CD4-positive, alpha-beta T cell treated with Interleukin-21 for 1 hour (primary cell): ENCODE measurements around the gene DIO1.
"Not testable (repeated sequence)": the region's sequence is repeated elsewhere in the genome, so short reads cannot be mapped to it uniquely, and the experiment has no call there.

Source experiments
- DNase-seq: peaks from one replicate; pipeline ENCODE4 v3.0.0-alpha.2; 2020

The DIO1 gene

DNA sequence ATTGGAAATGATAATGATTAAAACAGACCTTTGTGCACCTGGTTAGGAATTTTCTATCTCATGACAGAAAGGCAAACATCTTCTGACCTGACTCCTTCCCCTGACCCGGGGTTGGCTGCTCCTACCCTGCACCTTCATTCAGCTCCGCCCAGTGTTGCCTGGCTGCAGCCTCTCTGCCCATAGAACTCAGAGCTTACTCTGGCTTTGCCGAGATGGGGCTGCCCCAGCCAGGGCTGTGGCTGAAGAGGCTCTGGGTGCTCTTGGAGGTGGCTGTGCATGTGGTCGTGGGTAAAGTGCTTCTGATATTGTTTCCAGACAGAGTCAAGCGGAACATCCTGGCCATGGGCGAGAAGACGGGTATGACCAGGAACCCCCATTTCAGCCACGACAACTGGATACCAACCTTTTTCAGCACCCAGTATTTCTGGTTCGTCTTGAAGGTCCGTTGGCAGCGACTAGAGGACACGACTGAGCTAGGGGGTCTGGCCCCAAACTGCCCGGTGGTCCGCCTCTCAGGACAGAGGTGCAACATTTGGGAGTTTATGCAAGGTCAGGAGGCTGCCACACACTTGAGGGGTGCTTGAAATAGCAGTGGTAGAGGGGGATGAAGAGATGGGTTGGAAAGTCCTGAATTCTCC, at the start of gene DIO1:
TSS of gene DIO1 (plus strand) at position 189 of the 638 bp plus-strand sequence. CDS start at position 213, 24 bp downstream.
- no peak for DNase-seq

DNA sequence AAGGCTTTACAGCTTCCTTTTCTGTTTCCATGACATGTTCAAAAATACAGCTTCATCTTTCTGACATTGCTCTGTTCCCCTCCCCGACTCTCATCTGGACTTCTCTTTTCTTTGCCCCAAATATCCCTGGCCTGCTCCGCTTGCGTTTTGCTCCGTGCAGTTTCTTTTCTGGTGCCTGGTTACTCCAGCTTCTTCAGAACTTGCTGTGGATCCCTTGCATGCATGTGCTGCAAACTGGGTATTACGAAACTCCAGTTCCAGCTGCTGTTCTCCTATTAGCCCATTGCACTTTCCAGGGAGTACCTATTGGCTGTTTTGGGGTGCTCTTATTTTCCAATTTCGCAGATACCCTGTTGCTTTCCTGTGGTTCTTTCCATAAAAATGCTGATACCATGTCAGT, 46.0 kb upstream of the DIO1 start:
- no peak for DNase-seq

DNA sequence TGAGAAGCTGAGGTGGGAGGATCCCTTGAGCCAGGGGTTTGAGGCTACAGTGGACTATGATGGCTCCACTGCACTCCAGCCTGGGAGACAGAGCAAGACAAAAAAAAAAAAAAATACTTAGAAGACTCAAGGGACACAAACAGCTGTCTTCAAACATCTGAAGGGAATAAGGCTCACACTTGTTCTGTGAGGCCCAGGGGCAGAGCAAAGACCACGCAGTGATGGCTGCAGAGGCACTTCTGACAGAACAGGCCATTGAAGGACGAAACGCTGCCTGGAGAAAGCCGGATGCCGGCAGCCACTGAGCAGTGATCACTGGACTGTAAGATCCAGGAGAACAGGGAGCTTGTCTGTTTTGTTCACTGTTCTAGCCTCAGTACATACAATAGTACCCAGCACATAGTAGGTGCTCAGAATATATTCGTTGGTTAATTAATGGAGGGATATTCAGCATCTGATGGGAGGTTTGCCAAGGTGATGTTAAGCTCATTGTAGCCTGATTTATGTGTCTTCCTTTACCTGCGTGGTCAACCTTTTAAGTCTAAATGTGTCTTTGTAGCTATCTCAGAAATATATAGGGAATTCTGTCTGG, 43.8 kb upstream of the DIO1 start:
- no peak for DNase-seq

DNA sequence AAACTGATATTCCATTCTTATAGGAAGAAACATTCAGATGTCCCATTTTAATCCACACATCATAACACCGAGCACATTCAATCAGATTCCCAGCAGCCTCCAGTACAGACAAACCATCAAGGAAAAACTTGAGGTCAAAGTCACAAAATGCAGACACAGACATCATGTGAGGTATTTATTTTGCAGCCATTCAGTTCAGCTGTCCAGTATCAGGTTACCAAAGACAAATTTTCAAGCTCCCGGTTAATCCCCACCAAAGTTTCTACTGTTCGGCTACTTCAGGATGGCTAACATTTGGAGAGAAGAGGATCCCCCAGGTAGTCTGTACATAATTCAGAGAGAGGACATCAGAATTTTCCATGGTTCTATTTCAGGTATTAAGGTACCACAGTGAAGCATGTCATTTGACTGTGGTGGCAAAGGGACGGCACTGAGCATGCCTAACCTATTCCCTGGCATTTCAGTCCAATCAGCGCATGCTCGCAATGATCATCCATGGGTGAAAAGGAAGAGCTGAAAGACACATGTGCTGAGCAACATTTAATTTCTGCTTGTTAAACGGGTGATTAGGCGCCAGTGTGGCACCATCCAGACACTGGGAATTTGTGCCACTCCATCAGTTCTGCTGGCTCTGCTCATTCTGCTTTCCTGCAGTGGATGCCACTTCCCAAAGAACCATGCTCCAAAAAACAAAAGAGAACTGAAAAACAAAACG, 42.3 kb upstream of the DIO1 start:
- DNase-seq, result no peak

DNA sequence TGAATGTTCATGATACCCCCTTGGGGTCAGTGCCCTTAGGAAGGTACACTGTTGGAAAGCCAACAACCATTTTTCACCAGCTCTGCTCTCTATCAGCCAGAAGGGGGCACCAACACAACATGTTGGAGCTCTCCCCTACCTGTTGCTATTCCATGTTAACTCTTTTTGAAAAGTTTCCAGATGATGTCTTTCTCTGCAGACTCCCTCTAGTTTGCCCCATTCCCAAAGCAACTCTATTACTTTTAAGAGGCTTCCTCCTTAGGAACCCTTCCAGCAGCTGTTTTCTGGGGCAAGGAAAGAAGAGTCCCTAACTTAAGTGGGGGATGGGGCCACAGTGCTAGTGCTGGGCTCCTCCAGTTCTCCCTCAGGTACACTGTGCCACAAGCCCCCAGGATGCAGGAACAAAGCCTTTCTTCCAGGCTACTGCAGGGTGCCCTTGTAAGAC, 33.0 kb upstream of the DIO1 start:
- peak; percentile 61 for DNase-seq

DNA sequence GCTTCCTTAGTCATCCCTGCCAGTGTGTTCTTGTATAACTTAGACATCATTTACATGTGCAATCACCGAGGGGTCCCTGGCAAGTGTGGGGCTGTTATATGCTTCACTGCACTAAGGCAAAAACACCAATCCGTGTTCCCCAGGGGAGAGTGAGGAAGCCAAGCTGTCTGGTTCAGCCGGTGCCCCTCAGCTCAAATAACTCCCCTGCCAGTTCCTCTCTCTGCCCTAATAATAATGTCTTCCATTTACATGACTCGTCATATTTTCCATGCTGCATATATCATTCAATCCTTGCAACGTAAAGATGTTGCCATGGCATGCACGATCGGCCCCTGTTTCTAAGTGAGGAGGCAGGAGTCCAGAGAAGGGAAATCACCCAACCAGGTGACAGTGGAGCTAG, 31.5 kb upstream of the DIO1 start:
- DNase-seq, result no peak

DNA sequence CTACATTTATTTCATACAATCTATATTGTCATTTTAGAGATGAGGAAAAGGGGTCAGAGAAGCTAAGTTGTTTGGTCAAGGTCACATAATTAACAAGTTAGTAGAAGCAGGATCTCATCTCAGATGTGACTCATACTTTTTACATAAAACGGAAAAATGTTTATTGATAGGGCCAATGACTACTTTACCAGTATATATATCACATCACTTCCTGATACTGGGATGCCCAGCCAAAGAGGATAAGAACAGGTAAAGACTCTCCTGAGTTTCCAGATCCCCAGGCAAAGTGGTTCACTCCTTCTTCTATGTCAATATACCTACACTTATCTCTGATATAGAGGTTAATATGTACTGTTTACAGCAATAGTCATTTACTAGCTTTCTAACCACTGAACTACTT, 25.4 kb upstream of the DIO1 start:
- no peak for DNase-seq

DNA sequence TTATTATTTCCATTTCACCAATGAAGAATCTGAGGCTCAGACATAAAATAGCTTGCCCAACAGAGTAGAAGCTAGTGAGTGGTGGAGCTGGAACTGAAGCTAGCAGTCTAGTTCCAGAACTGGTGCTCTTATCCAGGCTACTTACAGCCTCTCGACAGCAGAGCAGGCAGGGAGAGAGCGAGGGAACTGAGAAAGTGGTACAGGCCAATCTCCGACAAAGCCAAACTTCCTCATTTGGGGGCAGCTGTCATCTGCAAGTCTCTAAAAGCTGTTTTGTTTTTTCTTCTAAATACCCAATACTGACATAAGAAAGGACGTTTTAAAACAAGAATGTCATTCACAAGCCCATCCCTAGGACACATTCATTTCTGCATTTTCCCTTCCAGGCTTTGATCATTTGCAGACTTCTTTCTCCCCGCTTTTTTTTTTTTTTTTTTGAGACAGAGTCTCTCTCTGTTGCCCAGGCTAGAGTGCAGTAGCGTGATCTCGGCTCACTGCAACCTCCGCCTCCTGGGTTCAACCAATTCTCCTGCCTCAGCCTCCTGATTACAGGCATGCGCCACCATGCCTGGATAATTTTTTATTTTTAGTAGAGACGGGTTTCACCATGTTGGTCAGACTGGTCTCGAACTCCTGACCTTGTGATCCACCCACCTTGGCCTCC, 24.4 kb upstream of the DIO1 start:
- DNase-seq, result no peak

DNA sequence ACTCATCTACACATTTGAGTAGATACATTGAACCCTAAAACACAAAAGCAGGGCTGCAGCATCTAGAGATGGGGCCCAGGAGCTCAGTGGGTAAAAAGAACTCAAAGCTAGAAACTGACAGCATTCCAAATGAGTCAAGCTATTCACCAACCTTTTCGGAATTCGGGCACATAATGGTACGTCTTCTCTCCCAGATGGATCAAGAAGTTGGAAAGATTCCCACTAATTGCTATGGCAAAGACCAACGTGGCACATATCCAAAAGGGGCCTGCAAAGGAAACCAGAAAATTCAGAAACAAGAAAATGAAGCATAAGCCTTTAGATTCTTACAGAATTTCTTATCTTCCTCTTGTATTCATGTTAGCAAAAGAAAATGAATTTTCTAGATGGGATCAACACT, 22.8 kb upstream of the DIO1 start:
- no peak for DNase-seq

DNA sequence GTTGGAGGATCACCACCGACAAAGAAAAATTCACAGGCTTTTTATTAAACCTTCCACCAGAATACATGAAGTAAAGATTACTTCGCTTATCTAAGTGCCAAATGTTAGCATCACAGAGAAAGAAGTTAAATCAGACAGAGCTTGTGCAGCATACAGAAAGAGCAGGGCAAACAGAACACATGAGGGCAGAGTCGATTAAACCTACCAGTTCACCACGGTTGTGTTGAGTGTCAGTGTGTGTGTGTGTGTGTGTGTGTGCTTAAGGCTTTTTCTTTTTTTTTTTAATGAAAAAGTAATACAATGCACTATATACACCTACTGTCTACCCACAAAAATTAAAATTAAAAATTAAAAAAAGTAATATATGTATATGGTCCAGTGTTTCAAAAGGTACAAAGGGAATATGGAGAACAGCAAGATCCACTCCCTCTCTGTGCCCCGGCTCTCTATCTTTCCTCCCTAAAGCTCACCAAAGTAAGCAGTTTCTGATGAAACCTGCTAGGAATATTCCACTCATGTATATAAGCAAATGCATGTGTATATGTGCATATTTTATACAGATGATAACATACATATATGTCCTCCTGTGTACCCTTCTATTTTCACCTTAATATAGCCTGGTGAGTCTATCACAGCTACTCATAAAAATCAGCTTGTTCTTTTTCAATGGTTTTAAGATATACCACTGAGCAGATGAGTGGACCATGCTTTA, 22.1 kb upstream of the DIO1 start:
- DNase-seq, result no peak

DNA sequence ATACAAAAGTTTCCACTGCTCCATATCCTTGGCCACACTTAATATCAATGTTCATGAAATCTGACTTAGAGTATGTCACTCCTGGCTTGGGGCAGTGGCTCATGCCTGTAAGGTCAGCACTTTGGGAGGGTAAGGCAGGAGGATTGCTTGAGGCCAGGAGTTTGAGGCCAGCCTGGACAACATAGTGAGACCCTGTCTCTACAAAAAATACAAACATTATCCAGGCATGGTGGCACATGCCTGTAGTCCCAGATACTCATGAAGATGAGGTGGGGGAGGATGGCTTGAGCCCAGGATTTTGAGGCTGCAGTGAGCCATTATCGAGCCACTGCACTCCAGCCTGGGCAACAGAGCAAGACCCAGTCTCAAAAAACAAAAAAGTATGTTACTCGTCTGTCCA, 18.8 kb upstream of the DIO1 start:
- DNase-seq, result not testable (repeated sequence)

DNA sequence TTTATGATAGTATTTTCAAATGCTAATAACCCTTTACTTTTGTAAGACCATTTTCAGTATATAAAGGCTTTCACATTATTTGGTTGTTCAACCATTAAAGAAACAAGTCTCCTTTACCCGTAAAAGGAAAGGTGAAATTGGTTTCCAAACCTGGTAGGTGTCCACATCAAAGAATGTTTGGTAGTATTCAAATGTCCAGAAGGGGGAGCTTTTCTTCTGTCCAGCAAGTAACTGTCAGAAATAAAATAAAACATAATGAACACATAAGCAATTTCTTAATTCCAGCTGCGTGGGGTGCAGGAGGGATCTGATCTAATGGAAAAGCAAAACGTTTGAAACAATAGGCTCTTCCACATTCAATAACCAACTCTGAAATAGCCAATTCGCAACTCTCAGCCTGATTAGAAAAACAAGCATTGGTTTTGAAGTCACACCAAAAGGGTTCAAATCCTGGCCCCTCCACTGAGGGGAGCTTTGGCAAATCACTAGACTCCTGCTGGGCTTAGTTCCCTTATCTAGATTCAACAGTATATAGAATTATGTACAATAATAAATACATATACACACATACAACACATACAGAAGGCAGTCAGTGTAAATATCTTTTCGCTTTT, 15.4 kb upstream of the DIO1 start:
- DNase-seq, result peak; percentile 51

DNA sequence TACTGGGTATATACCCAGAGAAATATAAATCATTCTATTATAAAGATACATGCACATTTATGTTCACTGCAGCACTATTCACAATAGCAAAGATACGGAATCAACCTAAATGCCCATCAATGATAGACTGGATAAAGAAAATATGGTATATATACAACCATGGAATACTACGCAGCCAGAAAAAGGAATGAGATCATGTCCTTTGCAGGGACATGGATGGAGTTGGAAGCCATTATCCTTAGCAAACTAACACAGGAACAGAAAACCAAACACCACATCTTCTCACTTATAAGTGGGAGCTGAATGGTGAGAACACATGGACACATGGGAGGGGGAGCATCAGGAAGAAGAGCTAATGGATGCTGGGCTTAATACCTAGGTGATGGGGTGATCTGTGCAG, 12.1 kb upstream of the DIO1 start:
- not testable (repeated sequence) for DNase-seq

DNA sequence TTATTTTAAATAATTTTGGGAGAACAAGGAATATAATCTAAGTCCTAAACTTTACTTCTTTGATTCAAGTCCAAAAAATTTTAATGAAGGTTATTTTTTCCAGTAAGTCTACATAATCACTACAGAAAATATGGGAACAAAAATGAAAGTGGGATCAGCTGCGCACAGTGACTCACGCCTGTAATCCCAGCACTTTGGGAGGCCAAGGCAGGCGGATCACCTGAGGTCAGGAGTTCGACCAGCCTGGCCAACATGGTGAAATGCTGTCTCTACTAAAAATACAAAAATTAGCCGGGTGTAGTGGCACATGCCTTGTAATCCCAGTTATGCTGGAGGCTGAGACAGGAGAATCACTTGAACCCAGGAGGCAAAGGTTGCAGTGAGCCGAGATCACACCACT, 10.4 kb upstream of the DIO1 start:
- DNase-seq, result not testable (repeated sequence)

DNA sequence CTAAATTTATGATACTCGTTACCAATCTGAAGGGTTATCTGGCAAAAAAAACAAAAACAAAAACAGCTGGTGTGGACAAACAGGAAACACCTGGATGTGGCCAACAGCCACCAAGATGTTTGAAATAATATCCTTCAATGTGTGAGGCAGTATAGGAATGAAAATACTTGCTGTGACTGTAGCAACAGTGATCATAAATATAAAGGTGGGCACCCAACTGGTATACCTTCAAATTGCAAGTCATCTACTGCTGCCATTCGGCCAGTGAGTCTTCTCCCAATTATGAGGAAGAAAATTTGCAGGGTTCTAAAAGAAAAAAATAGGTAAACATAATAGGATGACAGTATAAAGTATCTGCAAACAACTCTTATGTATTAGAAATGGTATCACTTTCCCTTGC, 5.3 kb upstream of the DIO1 start:
- DNase-seq, result no peak

DNA sequence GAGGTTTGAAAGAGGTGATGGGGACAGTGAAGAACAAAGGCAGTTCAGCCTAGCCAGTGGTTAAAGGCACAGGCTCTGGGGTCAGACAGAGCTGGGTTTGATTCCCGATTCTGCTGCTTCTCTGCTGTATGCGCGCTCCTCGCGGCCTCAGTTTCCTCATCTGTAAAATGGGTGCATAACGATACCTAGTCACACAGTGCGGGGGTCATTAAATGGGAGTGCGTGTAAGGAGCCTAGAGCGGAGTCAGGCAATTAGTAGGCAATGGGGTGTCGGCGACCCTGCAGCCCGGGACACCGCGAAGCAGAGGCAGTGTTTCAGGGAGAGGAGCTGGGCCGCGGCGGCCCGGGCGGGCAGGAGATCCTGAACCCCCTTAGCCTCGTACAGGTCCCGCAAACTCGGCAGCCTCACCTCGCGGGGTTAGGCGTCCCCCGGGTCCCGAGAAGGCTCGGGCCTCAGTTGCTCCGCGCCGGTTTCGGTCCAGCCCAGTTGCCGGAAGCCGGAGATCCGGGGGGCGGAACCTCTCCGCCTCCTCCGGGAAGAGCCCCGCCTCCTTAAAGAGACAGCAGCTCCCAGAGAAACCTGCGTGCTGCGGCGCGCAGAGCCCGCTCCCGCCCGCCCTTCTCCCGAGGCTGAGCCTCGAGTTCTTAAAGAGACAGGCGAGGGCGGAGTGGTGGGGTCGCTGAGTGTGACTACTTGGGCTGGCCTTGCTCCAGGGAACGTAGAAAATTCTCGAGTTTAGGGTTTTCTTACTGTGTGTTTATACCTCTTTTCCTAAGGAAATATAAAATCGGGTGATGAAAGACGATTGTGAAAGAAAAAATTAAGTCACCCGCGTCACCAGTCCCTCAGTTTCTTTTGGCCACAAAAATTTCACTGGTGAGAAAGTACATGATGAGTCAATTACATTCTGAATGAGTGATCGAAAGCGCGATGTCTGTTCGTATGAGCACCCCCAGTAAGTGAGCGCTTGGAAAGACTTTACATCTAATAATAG, 4.4 kb upstream of the DIO1 start, which contains the start of gene YIPF1:
TSS of gene YIPF1 (minus strand) at position 494 of the 995 bp plus-strand sequence. CDS start 860 bp downstream, outside the sequence.
- DNase-seq, result peak; percentile 89

DNA sequence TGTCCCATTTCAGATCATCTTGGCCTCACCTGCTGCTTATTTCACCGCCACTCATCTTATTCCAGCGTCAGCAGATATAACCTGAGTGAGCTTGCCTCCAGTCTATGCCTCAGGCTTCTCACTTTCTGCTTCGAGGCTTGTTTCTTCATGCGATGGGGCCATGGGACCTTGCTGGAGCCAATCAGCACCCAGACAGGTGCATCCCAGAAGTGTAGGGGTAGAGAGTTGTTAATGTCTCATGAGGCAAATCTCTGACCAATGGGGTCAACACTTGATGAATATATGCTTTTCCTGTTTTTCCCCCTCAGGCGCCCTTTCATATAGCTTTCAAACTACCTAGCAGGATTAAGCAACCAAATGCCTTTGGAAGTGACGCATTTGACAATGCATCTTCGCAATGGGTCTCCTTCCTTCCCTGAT, 3.5 kb upstream of the DIO1 start:
- DNase-seq, result no peak

DNA sequence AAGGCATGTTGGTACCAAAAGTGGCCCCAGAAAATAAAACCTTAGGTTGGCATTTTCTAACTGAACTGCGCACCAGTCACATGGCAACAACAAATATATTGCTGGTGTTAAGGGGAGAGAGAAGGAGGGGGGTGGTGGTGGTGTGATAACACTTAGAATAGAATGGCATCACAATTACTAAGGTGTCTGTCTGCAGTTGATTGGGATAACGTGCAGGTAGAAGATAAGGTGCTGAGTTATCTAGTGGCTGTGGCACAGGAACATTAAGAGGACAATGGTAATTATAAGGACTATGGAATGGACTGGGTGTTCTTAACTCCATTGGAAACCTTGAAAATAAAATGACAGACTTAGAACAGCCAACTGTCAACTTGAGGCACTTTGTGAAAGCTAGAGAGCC, 3.0 kb upstream of the DIO1 start:
- no peak for DNase-seq

DNA sequence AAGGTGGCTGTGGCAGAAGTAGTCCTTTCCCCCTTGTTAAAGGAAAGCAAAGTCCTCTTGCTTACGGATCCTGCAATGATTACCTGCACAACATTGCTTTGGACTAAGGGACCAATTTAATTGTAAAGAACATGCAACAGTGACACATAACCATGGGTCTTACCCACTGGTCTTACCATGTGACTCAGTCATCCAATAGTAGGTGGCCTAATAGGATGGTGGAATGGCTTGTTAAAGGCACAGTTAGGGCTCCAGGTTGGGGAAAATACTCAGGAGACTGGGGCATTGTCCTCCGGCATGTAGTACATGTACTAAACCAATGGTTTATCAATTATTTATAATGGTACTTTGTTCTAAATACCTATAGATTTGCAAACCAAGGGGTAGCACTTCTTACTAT, 2.3 kb upstream of the DIO1 start:
- DNase-seq, result no peak

DNA sequence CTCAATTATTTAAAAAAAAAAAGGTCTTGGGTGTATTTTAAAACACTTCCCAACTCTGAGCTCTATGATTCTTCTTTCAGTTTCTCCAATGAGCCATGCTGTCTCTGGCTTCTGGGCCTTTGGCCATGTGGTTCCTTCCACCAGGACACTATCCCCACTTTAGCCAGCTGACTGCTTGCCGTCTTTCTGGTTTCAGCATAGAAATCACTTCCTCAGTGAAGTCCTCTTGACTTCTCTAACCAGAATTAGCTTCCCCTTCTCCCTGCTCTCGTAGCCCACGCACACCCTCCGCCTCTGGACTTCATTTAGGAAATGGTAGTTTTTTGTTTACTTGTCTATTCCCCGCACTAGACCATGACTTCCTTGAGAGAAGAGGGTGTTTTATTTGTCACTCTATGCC, 1.1 kb upstream of the DIO1 start:
- no peak for DNase-seq

DNA sequence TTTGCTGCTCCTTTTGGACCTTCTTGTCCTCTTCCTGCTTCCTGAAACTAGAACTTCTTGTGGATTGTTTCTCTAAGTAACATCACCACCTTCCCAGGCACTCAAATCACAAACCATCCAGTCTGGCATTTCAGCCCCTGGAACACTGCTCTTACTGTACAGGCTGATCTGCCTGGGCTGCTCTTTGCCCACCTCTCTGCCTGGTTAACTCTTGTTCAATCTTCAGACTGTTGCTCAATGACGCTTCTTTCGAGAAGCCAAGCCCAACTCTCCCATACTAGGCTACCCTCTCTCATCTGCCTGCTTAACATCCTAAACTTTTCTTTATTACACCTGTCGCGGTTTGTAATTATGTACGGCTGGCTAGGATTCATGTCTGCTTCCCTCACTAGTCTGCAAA, 657 bp downstream of the DIO1 start:
- DNase-seq, result no peak
